GM19372 (cell line): ENCODE measurements around the gene ACYP1.

ENCODE experiments used
- ATAC-seq: cut with Tn5 transposase; IDR thresholded peaks from one replicate; pipeline ENCODE4 v1.9.1; 2021; ENCODE audit warnings: mild to moderate bottlenecking, low read depth, moderate library complexity; ENCODE audit not compliant: unreplicated experiment

Gene ACYP1

DNA sequence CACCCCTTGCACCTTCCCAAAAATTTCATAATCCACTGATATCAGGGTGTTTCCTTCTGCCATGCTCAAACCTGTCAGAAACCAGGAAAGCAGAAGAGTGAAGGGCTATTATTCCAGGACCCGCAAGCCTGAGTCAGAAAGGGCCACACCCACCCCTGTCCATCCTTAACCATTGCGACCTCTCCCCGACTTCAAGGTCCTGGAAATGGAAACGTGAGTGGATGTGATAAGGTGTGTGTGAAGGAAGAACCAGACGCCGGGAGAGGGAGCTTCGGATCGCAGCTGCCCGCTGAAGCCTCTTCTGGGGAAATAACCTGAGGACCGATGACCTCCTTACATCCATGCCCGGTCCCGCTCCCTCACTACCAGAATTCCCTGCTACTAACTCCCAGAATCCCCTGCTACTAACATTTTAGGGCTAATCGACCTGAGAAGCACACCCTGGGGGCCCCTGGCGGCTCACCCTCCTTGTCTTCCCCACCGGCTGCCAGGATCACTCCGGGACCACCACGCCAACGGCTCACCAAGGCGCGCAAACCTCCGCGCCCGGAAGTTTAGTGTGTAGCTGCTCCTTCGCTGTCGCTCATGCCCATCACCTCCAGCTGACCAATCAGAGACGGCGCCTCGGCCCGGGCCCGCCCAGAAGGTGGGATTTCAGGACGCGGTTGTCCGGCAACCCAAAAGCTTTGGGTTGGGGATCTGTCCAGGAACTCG is at the start of gene ACYP1:
ACYP1 (minus strand) TSS at position 534 of the 714 bp plus-strand sequence; CDS start at position 63, 471 bp downstream.
- ATAC-seq: peak; percentile 97

DNA sequence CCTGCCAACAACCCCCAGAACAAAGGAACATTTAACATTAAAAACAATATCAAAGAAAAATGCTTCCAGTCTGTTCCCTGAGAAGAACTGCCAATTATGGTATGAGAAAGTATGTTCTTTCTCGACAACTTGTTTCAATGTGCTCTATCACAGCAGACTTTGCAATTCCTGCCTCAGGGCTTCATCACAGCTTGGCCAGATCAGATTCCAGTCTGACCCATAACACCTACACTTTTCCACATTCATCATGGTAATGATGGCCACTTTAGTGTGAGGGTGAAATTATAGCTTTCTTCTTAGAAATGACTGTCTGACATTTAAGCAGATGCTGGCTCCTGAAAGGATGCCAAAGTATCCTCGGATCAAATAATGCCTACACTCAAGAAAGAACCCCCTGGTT is 46.1 kb upstream of the ACYP1 start:
- no peak for ATAC-seq

DNA sequence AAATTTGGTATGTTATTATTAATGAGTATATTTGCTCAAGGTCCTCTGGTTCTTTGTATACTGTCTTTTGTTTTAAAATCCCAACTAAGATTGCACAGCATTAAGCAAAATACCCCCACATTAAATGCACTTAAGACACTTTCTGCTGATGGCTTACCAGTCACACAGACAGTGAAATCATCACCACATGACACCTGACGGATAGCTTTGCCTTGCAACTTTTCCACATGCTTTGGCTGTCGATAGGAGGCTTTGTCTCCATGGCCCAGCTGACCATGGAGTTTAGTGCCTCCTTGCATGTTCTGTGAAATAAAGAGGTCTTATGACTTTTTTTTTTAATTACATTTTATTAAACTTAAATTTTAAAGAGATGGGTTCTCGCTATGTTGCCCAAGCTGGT is 43.4 kb upstream of the ACYP1 start:
- no peak for ATAC-seq

DNA sequence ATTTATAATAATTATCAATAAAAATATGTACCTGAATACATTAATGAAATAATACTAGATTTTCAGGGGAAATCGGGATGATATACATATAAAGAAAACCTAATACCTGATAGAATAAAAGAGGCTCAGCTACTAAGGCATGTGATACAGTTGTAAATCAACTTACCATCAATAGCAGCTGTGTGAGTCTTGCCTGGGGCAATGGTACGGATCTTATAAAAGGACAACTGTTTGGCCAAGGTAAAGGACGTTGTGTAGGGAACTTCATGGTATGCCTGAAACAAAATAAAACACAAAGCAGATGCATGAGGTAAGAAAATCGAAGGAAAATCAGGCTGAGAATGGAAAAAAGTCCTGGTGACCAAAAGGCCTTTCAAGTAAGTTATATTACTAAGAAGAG is 37.7 kb upstream of the ACYP1 start:
- ATAC-seq: no peak

DNA sequence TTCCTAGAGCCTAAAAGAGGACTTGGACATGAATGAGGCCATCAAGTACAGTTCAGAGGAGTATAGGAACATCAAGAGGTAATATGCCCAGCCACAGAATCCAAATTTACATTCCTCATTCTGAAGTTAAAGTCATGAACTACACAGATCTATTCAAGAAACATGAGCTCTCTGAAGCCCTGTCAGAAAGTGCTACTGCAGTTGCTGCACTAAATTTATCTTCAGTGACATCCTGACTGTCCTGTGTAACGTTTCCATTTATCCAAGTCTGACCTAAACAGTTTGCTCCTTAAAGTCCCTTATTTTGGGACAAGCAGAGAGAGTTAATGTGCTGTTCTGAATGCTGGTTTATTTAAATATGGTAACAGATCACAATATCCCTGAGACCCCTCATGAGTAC is 34.9 kb upstream of the ACYP1 start:
- no peak for ATAC-seq

DNA sequence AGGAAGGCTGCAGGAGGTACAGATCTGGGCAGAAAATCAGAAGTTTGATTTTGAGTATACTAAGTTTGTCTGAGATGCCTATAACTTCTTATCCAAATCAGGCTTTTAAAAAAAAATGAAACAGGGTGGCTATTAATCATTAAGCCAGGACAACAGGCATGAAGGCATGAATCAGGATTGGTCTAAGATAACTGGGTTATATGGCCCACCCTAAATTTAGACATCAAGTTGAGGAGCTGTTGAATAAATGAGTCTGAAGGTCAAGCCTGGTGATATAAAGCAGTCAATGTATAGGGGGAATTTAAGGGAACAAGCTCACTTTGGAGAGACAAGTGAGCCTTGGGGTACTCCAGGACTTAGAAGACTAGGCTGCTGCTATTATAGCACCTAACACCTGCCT is 34.4 kb upstream of the ACYP1 start:
- ATAC-seq: no peak

DNA sequence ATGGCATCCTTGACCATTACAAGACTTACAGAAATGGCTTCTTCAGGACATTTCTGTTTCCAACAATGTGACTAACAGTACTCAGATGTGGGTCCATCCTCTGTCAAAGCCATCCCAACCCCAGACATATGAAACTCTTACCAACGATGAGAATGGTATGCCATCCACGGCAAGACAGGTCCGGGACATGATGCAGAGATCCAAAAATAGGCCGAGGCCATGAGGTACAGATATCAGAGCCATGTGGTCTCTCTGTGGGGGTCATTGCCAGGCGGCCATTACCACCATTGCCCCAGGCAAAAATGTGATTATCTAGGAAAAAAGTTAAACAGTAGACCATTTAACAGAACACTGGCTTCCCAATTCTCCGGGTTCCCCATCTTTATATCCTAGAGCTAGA is 33.1 kb upstream of the ACYP1 start:
- ATAC-seq: no peak

DNA sequence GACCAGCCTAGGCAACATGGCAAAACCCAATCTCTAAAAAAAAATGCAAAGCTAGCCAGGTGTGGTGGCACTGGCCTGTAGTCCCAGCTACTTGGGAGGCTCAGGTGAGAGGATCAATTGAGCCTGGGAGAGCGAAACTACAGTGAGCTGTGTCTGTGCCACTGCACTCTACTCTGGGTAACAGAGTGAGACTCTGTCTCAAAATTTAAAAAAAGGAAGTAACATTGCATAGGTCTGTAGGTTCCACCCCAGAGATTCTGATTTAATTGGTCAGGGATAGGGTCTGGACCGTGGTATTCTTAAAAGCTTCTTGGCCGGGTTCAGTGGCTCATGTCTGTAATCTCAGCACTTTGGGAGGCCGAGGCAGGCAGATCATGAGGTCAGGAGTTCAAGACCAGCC is 31.9 kb upstream of the ACYP1 start:
- no peak for ATAC-seq

DNA sequence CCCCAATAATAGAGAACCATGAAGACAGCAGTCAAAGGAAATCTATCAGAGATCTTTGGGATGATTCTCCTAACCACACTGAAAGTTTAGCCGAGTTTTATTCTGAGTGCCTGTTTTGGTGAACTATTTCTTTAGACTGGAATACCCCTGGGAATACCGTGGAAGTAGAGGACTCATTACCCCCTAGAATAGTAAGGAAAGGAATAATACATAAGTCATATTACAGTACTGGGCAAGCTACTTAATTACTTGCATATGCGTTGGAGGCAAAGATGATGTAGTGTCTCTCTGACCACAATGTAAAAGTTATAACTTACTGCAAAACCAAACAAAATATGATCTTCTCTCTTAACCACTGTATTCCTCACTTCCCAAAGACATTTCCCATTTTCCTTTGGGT is 31.1 kb upstream of the ACYP1 start:
- no peak for ATAC-seq

DNA sequence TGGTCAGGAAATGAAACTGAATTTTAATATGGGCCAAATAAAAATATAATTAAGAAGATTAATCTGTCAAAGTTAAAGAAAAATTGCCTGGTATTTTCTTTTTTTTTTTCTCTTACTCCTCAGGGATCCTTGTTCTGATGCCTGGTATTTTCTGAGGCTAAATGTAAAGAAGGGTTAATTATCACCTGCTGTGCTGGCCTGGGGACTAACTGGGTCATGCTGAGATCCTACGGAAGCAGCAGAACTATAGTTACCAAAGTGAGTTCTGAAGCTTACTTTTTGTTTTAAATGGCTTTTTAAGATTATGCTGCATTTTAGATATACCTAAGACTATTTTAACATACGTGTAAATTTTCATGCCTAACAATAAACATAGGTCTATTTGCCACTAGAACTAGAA is 28.9 kb upstream of the ACYP1 start:
- ATAC-seq: no peak

DNA sequence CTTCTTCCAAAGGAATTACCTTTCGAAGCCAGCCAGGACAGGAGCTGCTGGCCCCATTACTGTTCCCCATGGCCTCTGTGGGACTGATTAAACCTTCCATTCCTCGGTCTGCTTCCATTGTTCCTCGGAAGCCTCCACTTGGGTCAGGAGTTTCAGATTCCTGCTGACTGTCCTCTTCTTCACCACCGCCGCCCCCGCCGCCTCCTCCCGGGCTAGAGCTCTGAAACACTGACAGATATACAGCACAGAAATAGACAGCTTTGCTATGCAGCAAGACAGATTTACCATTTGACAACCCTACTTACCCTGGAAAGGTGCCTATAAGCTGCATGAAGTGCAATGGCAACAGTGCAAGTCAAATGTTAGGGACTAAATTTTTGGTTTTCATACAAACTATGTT is 27.4 kb upstream of the ACYP1 start:
- ATAC-seq: no peak

DNA sequence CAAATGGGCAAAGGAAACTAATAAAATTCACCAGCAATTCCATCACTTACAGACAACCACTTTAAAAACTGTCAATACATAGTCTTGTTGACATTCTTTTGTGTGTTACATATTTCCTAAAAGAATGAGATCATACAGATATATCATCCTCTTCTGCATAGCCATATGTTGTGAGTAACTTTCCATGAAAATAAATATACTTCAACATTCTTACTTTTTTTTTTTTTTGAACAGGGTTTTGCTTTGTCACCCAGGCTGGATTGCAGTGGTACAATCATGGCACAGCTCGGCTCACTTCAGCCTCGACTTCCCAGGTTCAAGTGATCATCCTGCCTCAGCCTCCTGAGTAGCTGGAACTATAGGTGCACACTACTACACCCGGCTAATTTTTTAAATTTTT is 26.5 kb upstream of the ACYP1 start:
- no peak for ATAC-seq

DNA sequence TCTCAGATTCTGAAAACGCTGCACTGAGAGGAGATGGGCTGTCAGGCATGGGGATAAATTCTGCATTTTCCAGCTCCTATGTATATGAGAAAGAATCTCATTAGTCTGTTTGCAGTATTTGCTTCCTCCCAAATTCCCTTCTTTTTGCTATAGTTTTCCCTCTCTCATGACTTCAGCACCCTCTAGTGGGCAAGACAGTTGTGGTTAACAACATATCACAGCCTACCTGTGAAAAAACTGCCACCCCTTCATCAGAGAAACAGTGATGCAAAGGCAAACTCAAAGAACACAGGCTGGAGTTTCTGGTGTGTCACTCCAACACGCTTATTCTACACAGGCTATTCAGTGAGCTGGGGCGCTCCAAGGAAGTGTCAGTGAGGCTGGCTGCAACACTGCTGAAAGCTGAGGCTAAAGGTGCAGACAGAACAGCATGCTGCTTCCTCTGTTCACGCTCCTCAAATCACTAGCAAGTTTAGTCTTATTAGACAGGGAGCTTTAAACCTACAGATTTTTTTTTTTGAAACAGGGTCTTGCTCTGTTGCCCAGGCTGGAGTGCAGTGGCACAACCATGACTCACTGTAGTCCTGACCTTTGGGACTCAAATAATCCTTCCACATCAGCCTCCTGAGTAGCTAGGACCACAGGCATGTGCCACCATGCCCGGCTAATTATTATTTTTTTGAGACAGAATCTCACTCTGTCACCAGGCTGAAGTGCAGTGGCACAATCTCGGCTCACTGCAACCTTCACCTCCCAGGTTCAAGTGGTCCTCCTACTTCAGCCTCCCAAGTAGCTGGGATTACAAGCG is 24.9 kb upstream of the ACYP1 start:
- ATAC-seq: no peak

DNA sequence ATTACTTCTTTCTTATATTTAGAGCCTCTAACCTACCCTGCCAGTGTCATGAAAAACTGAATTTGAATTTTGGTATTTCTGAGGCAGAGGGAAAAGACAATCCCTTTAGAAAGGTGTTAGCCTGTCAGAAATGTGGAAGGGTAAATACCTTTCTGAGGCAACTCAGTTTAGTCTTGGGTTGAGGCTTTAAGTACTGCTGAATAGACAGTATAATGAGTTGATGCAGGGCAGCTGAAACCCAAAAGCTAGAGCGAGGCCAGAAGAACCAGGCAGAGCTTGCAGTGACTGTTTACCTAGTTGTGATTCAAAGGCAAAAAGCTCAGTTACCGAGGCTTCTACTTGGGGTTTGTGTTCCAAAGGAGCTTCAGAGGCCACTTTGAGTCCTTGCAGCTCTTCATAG is 24.3 kb upstream of the ACYP1 start:
- ATAC-seq: no peak

DNA sequence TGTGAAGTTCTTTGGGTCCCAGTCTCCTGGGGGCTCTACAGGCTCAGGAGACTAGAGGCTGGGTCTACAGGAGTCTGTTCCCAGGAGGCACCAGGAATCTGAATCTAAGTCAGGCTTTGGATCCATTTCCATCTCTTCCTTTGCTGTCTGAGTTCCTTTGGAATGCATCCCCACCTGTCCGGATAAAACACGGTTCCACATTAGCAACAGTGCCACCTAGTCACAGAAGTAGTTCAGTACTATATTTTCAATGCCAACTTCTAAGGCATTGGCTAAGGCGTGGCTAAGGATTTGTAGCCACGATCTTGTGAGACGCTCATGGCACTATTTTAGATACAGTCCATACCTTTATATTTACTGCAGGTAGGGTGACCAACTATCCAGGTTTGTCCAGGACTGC is 20.7 kb upstream of the ACYP1 start:
- ATAC-seq: no peak

DNA sequence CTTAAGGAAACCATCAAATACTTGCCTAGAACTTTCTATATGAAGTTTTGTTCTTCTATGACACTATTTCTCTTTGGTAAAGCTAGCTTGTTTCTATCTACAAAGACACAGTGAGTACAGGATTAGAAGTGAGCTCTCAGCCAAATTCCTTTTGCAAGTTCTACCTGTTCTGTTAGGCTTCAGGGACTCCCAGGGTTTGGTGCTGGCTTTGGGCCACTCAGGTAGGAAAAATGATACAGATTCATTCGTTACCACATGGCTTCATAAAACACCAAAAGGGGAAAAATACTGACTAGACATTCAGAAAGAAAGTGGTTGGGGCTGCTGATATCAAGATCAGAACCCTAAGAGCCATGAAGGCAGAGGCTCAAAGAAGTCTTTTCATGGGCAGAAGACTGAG is 19.4 kb upstream of the ACYP1 start:
- no peak for ATAC-seq

DNA sequence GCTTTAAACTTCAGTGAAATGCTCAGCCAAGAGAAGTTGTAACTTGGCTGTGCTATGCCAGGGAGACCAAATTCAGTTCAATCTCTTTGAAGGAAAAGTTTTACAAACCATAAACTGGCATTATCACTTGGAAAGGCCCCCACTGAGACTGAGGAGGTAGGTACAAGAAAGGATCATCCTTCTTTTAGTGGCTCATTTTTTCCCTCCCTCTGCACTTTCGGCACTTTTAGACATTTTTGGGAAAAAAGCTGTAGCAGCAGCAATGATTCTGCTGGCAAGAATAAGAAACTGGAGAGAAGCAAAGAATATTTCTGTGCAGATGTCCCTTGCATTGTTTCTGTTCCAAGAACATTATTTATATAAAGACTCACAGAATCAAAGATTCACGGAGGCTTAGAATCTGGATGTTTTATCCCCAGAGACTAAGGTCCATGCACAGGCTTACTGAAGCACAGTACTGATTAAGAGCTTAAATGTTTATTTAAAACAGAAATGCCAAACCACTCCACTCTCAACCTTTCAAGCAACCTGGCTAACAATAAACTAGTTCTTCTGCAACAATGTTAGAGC is 17.9 kb upstream of the ACYP1 start:
- ATAC-seq: no peak

DNA sequence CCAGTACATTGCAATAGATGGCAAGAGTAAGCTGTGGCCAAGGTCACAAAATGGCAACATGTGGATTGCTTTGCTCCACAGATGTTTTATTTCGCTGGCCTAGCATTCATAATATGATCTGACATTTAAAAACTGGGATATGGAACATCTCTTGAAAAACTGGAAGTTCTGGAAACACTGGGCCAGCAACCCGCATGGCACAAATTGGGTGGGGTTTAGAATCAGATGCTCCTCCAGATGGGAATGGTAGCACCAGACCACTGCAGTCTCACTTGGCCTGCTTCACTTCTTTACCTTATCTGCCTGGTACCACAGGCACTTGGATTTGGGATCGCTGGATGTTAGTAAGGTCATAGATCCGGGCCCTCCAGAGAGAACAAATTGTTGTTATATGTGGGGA is 15.7 kb upstream of the ACYP1 start:
- ATAC-seq: no peak

DNA sequence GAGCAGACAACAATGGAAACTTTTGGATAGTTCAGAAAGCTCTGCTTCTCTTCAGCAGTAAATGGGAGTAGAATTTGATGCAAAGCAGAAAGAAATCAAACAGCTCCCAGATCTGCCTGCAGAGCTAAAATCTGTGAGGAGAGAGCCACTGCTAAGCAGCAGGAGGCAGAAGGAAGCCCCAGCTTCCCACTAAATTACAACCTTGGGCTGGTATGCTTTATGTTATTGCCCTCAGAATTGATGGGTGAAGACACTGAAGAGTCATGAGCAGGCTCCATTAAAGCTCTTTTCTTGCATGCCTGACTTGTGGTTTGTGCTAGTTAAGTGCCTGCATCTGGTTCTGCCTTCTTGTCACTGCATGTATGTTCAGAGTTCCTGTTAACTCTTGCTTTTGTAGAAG is 14.0 kb upstream of the ACYP1 start:
- ATAC-seq: no peak

DNA sequence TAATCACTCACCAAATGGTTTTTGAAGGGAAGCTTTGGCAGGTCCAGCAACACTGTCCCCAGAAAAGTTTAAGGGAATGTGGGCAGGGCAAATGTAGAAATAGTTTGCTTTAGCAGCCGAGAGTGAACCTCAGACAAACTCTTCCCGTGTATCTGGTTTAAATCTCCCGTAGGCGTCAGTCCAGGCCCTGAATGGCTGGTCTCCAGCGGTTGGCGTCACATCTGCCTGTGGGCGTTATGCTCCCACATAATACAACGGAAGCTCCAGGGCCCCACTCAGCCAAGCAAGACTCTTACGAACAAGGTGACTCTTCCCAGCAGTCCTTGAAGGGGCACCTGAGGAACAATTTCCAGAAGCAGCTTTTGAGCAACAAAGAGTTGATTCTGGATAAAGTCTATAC is 6.6 kb upstream of the ACYP1 start:
- ATAC-seq: no peak

DNA sequence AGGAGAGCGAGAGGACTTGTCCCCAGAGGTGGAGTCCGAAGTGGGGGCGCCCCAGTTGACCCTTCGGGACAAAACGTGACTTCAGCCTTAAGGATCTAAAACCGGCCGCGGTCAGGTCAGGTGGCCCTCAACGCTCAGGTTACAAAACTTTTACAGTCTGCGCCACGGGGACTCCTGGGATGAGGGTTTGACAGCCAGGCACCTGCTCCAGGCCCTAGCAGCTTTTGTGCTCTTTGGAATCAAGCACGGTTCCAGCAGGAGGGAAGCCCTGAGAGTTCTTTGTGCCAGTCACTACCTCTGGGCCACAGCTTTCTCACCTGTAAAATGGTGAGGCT is 6.0 kb upstream of the ACYP1 start:
- no peak for ATAC-seq
